Smooth muscle cell (in vitro differentiated cells): ENCODE data around the gene ZFP90. TPM values are rescaled to one million over a fixed set of nuclear protein-coding genes. Genes with fewer than 3 reads are reported as not detected.

Source experiments
- DNase-seq: peaks from one replicate; lab custom pipeline; 2025; ENCODE audit not compliant: unreplicated experiment; lab: John Stamatoyannopoulos, UW
- H2AFZ ChIP-seq: fragments of 200-600 bp; sonication (generic); 2 replicates; pipeline ENCODE4 v1.6.0; 2016; ENCODE audit warnings: antibody characterized with exemption, low read depth, mild to moderate bottlenecking
- H3F3A ChIP-seq: fragments of 200-600 bp; sonication (generic); 2 replicates; pipeline ENCODE4 v1.6.0; 2017; ENCODE audit warnings: antibody characterized with exemption, low read depth
- H3K27ac ChIP-seq: fragments of 200-600 bp; sonication (generic); 2 replicates; pipeline ENCODE4 v1.5.1; 2016; ENCODE audit warnings: low read depth, mild to moderate bottlenecking
- H3K27me3 ChIP-seq: fragments of 200-600 bp; sonication (generic); 2 replicates; pipeline ENCODE4 v1.6.1; 2016; ENCODE audit warnings: low read depth, mild to moderate bottlenecking
- H3K36me3 ChIP-seq: fragments of 200-600 bp; sonication (generic); 2 replicates; pipeline ENCODE4 v1.5.1; 2016; ENCODE audit warnings: low read depth
- H3K4me1 ChIP-seq: fragments of 200-600 bp; sonication (generic); 2 replicates; pipeline ENCODE4 v1.5.1; 2016; ENCODE audit warnings: low read depth
- H3K4me2 ChIP-seq: fragments of 200-600 bp; sonication (generic); 2 replicates; pipeline ENCODE4 v1.6.0; 2016; ENCODE audit warnings: mild to moderate bottlenecking
- H3K4me3 ChIP-seq: fragments of 200-600 bp; sonication (generic); 2 replicates; pipeline ENCODE4 v1.5.1; 2016; ENCODE audit warnings: mild to moderate bottlenecking
- H3K79me2 ChIP-seq: fragments of 200-600 bp; sonication (generic); 2 replicates; pipeline ENCODE4 v1.6.0; 2016; ENCODE audit warnings: low read depth, mild to moderate bottlenecking
- H3K9ac ChIP-seq: fragments of 200-600 bp; sonication (generic); 2 replicates; pipeline ENCODE4 v1.6.0; 2016; ENCODE audit warnings: low read depth
- H3K9me3 ChIP-seq: fragments of 200-600 bp; sonication (generic); replicated peaks from 2 replicates; pipeline ENCODE4 v1.5.1; 2016; ENCODE audit warnings: low read depth
- H4K20me1 ChIP-seq: fragments of 200-600 bp; sonication (generic); 2 replicates; pipeline ENCODE4 v1.6.0; 2016; ENCODE audit warnings: low read depth
- CTCF ChIP-seq: fragments of 200-600 bp; sonication (generic); IDR thresholded peaks from 2 replicates; pipeline ENCODE4 v1.5.1; 2017; ENCODE audit warnings: borderline replicate concordance, mild to moderate bottlenecking, antibody characterized with exemption; ENCODE audit not compliant: insufficient read depth, poor library complexity, severe bottlenecking
- WGBS: methylation state at CpG from one replicate; pipeline ENCODE4 v1.1.7; 2016; ENCODE audit warnings: low lambda C conversion rate; 5-methylcytosine and 5-hydroxymethylcytosine counted together
- polyA plus RNA-seq: library from polyadenylated mRNA; unstranded; fragments of >200 nt; fragmentation: Nextera tagmentation; extraction: Ambion mirVana; gene quantifications from 2 replicates; pipeline ENCODE4 v1.2.1, GENCODE V29; 2016
- total RNA-seq: library from RNA; depleted of rRNA; stranded (reverse); fragments of >200 nt; gene quantifications from 2 replicates; pipeline ENCODE4 v1.2.3, GENCODE V29; 2014

ZFP90 gene
- total and polyA plus RNA-seq, 2 experiments from 2014 or later: 14.9 to 35.1 TPM

GRCh38 chr16:68599586-68599985 lies 60.5 kb downstream of the ZFP90 start:
- Histone ChIP-seq H3F3A (no peaks in the 10 kb centered on the region), H3K27me3 (no peaks in the 10 kb centered on the region), H3K27ac (no peak overlapping the region), H3K9me3 (no peaks in the 10 kb centered on the region), H4K20me1 (no peaks in the 10 kb centered on the region), H3K4me2 (no peak overlapping the region), H3K9ac (no peak overlapping the region), H3K79me2 (no peaks in the 10 kb centered on the region), H3K36me3 (no peaks in the 10 kb centered on the region), H3K4me1 (no peaks in the 10 kb centered on the region), H3K4me3 (no peak overlapping the region), H2AFZ (no peak overlapping the region)
- WGBS: 93% methylated on average over 1 of the region's 1 CpG
- no peak for TF ChIP-seq CTCF
- DNase-seq: no peak

GRCh38 chr16:68605746-68606145 lies 66.7 kb downstream of the ZFP90 start:
- no peak for DNase-seq
- Histone ChIP-seq H3K27ac (peak overlapping the region; percentile 24), H3K9me3 (no peaks in the 10 kb centered on the region), H2AFZ (no peak overlapping the region), H3K27me3 (no peaks in the 10 kb centered on the region), H3K9ac (no peak overlapping the region), H3K36me3 (no peaks in the 10 kb centered on the region), H3K4me1 (no peaks in the 10 kb centered on the region), H3F3A (no peaks in the 10 kb centered on the region), H3K4me3 (no peak overlapping the region), H4K20me1 (no peaks in the 10 kb centered on the region), H3K4me2 (no peak overlapping the region), H3K79me2 (no peaks in the 10 kb centered on the region)
- 76% methylated on average over 5 of the region's 5 CpGs for WGBS
- no peak for TF ChIP-seq CTCF

GRCh38 chr16:68607443-68607842 lies 68.4 kb downstream of the ZFP90 start:
- DNase-seq: no peak
- TF ChIP-seq CTCF: no peak
- no peaks in the 10 kb centered on the region for H3K4me1 ChIP-seq
- no peak overlapping the region for H3K4me2 ChIP-seq
- H3K9me3 ChIP-seq: no peaks in the 10 kb centered on the region
- H4K20me1 ChIP-seq: no peaks in the 10 kb centered on the region
- no peak overlapping the region for H3K27ac ChIP-seq
- H3K27me3 ChIP-seq: no peaks in the 10 kb centered on the region
- no peak overlapping the region for H3K4me3 ChIP-seq
- H3F3A ChIP-seq: no peaks in the 10 kb centered on the region
- WGBS: 83% methylated on average over 7 of the region's 7 CpGs
- no peaks in the 10 kb centered on the region for H3K79me2 ChIP-seq
- H2AFZ ChIP-seq: no peak overlapping the region
- H3K36me3 ChIP-seq: no peaks in the 10 kb centered on the region
- H3K9ac ChIP-seq: no peak overlapping the region

- no peaks in the 10 kb centered on the region for H4K20me1 ChIP-seq
- no peak overlapping the region for H3K27ac ChIP-seq
- H3K27me3 ChIP-seq: no peaks in the 10 kb centered on the region
- no peaks in the 10 kb centered on the region for H3K4me1 ChIP-seq
- no peak overlapping the region for H3K4me2 ChIP-seq
- no peak for TF ChIP-seq CTCF
- H3K4me3 ChIP-seq: no peak overlapping the region
- H3F3A ChIP-seq: no peaks in the 10 kb centered on the region
- no peak overlapping the region for H2AFZ ChIP-seq
- DNase-seq: no peak
- no peaks in the 10 kb centered on the region for H3K79me2 ChIP-seq
- no peak overlapping the region for H3K9ac ChIP-seq
- H3K36me3 ChIP-seq: no peaks in the 10 kb centered on the region
- no peaks in the 10 kb centered on the region for H3K9me3 ChIP-seq
- 89% methylated on average over 2 of the region's 2 CpGs for WGBS
Measured at GRCh38 chr16:68608330-68608729, 69.2 kb downstream of the ZFP90 start.
